Kidney glomerular epithelial cell (primary cell): ENCODE measurements around the gene ZNF281.
A peak's percentile ranks its signal among the peaks of the same experiment; 100 is the strongest.
"Not testable (repeated sequence)": the region's sequence is repeated elsewhere in the genome, so short reads cannot be mapped to it uniquely, and the experiment has no call there.

Source experiments
- DNase-seq: peaks from one replicate; lab custom pipeline; 2025; lab: John Stamatoyannopoulos, UW

Gene ZNF281

GRCh38 chr1:200429221-200429751 is 19.4 kb upstream of the ZNF281 start:
- peak; percentile 77 for DNase-seq

- no peak for DNase-seq
These were observed 18.8 kb upstream of the ZNF281 start for GRCh38 chr1:200428482-200429205.

- DNase-seq: no peak
These were observed 17.9 kb upstream of the ZNF281 start for GRCh38 chr1:200427744-200428143.

GRCh38 chr1:200426196-200426595 is 16.4 kb upstream of the ZNF281 start:
- DNase-seq: no peak

- DNase-seq: no peak
These were observed 13.4 kb upstream of the ZNF281 start for GRCh38 chr1:200423235-200423634.

GRCh38 chr1:200422211-200422610 is 12.4 kb upstream of the ZNF281 start:
- no peak for DNase-seq

- DNase-seq: peak; percentile 85
These were observed 6.2 kb upstream of the ZNF281 start for GRCh38 chr1:200415789-200416593.

- DNase-seq: no peak
These were observed 5.4 kb upstream of the ZNF281 start for GRCh38 chr1:200415227-200415626.

- DNase-seq: no peak
These were observed 4.8 kb upstream of the ZNF281 start for GRCh38 chr1:200414657-200415056.

- not testable (repeated sequence) for DNase-seq
These were observed 3.9 kb upstream of the ZNF281 start for GRCh38 chr1:200413766-200414165.

- DNase-seq: no peak
These were observed 1.8 kb upstream of the ZNF281 start for GRCh38 chr1:200411406-200412257.

- peak; percentile 7 for DNase-seq
These were observed 686 bp upstream of the ZNF281 start for GRCh38 chr1:200410566-200410878.

GRCh38 chr1:200409203-200409760 is 554 bp downstream of the ZNF281 start:
- no peak for DNase-seq

GRCh38 chr1:200406161-200406797 is 3.6 kb downstream of the ZNF281 start:
- no peak for DNase-seq

- DNase-seq: no peak
These were observed 4.6 kb downstream of the ZNF281 start for GRCh38 chr1:200405264-200405663.

GRCh38 chr1:200401708-200402107 is 8.1 kb downstream of the ZNF281 start:
- DNase-seq: no peak

- no peak for DNase-seq
These were observed 8.6 kb downstream of the ZNF281 start for GRCh38 chr1:200401263-200401662.

GRCh38 chr1:200400556-200400955 is 9.3 kb downstream of the ZNF281 start:
- no peak for DNase-seq

GRCh38 chr1:200399860-200400259 is 10.0 kb downstream of the ZNF281 start:
- DNase-seq: no peak

- no peak for DNase-seq
These were observed 11.5 kb downstream of the ZNF281 start for GRCh38 chr1:200398373-200398772.

- DNase-seq: no peak
These were observed 17.1 kb downstream of the ZNF281 start for GRCh38 chr1:200392625-200393185.
